SU-DHL-6 (cell line): ENCODE measurements around the gene EN2.

ENCODE experiments used
- H2AFZ ChIP-seq: fragments of 200-600 bp; sonication (generic); 2 replicates; pipeline ENCODE4 v1.6.1; 2014; ENCODE audit warnings: low read depth, mild to moderate bottlenecking, moderate library complexity, mixed read lengths, antibody characterized with exemption, low read length; ENCODE audit not compliant: severe bottlenecking
- H3F3A ChIP-seq: fragments of 200-600 bp; shearing (Covaris generic); 2 replicates; pipeline ENCODE4 v1.6.0; 2016; ENCODE audit warnings: antibody characterized with exemption, mild to moderate bottlenecking; ENCODE audit not compliant: insufficient read depth
- H3K27ac ChIP-seq: fragments of 200-600 bp; sonication (generic); 2 replicates; pipeline ENCODE4 v1.5.1; 2016; ENCODE audit warnings: low read depth, mild to moderate bottlenecking, low read length, moderate library complexity, mixed read lengths
- H3K27me3 ChIP-seq: fragments of 200-600 bp; sonication (generic), shearing (Covaris generic); 2 replicates; pipeline ENCODE4 v1.6.0; 2014; ENCODE audit warnings: mild to moderate bottlenecking, low read length
- H3K36me3 ChIP-seq: fragments of 200-600 bp; sonication (generic); 2 replicates; pipeline ENCODE4 v1.6.1; 2014; ENCODE audit warnings: mild to moderate bottlenecking, low read length, mixed read lengths
- H3K4me2 ChIP-seq: fragments of 300-600, 200-600 bp; shearing (Covaris generic), sonication (generic); 2 replicates; pipeline ENCODE4 v1.6.0; 2014; ENCODE audit warnings: low read length, low read depth, mild to moderate bottlenecking; ENCODE audit not compliant: poor library complexity, severe bottlenecking
- H3K4me3 ChIP-seq: fragments of 200-600 bp; sonication (generic); 2 replicates; pipeline ENCODE4 v1.5.1; 2014; ENCODE audit warnings: antibody characterized with exemption, low read length, mild to moderate bottlenecking, mixed read lengths; ENCODE audit not compliant: insufficient read depth, poor library complexity, severe bottlenecking
- H3K79me2 ChIP-seq: fragments of 200-600 bp; sonication (generic); 2 replicates; pipeline ENCODE4 v1.6.1; 2014; ENCODE audit warnings: mild to moderate bottlenecking, low read length, moderate library complexity; ENCODE audit not compliant: insufficient read depth
- H3K9ac ChIP-seq: fragments of 200-600 bp; sonication (generic); 2 replicates; pipeline ENCODE4 v1.7.0; 2014; ENCODE audit warnings: mild to moderate bottlenecking, low read length
- H3K9me2 ChIP-seq: fragments of 200-600 bp; sonication (generic); replicated peaks from 2 replicates; pipeline ENCODE4 v1.6.1; 2014; ENCODE audit warnings: low read length; ENCODE audit not compliant: insufficient read depth
- H3K9me3 ChIP-seq: fragments of 200-600 bp; sonication (generic); 2 replicates; pipeline ENCODE4 v1.6.1; 2014; ENCODE audit warnings: low read length, mixed read lengths; ENCODE audit not compliant: insufficient read depth
- H4K20me1 ChIP-seq: fragments of 200-600 bp; sonication (generic); 2 replicates; pipeline ENCODE4 v1.6.1; 2014; ENCODE audit warnings: low read depth, mild to moderate bottlenecking, antibody characterized with exemption, low read length, moderate library complexity, mixed read lengths
- CTCF ChIP-seq: fragments of 200-600 bp; sonication (generic); IDR thresholded peaks from one replicate; pipeline ENCODE4 v1.5.1; 2017; ENCODE audit warnings: antibody characterized with exemption, mild to moderate bottlenecking, low read length, moderate library complexity; ENCODE audit not compliant: insufficient read depth, poor library complexity, severe bottlenecking
- EZH2phosphoT487 ChIP-seq: fragments of 200-600 bp; sonication (generic), shearing (Covaris generic); conservative IDR thresholded peaks from 2 replicates; pipeline ENCODE4 v1.6.1; 2018; ENCODE audit warnings: mild to moderate bottlenecking, antibody characterized with exemption, low read length, moderate library complexity, mixed read lengths

Gene EN2

GRCh38 chr7:155418941-155419755 lies 38.8 kb upstream of the EN2 start:
- Histone ChIP-seq H3F3A (no peaks in the 10 kb centered on the region), H3K79me2 (no peaks in the 10 kb centered on the region), H4K20me1 (no peaks in the 10 kb centered on the region), H3K27me3 (no peaks in the 10 kb centered on the region), H3K4me2 (no peak overlapping the region), H3K36me3 (no peaks in the 10 kb centered on the region), H3K9me3 (no peaks in the 10 kb centered on the region), H3K4me3 (no peak overlapping the region), H3K27ac (no peak overlapping the region), H2AFZ (no peak overlapping the region), H3K9ac (no peak overlapping the region), H3K9me2 (no peaks in the 10 kb centered on the region)
- no peak for TF ChIP-seq EZH2phosphoT487
- no peak for TF ChIP-seq CTCF

GRCh38 chr7:155420116-155420515 lies 37.8 kb upstream of the EN2 start:
- Histone ChIP-seq H3K4me2 (no peak overlapping the region), H3K79me2 (no peaks in the 10 kb centered on the region), H3K9me2 (no peaks in the 10 kb centered on the region), H3K27me3 (no peaks in the 10 kb centered on the region), H2AFZ (no peak overlapping the region), H3K9me3 (no peaks in the 10 kb centered on the region), H4K20me1 (no peaks in the 10 kb centered on the region), H3K36me3 (no peaks in the 10 kb centered on the region), H3F3A (no peaks in the 10 kb centered on the region), H3K4me3 (no peak overlapping the region), H3K9ac (no peak overlapping the region), H3K27ac (no peak overlapping the region)
- TF ChIP-seq EZH2phosphoT487 (no peak), CTCF (no peak)

GRCh38 chr7:155422151-155422550 lies 35.8 kb upstream of the EN2 start:
- no peaks in the 10 kb centered on the region for H4K20me1 ChIP-seq
- no peak overlapping the region for H3K4me2 ChIP-seq
- no peaks in the 10 kb centered on the region for H3K27me3 ChIP-seq
- H3F3A ChIP-seq = no peaks in the 10 kb centered on the region
- no peaks in the 10 kb centered on the region for H3K9me3 ChIP-seq
- no peaks in the 10 kb centered on the region for H3K36me3 ChIP-seq
- TF ChIP-seq CTCF = no peak
- no peak for TF ChIP-seq EZH2phosphoT487
- H3K9me2 ChIP-seq = no peaks in the 10 kb centered on the region
- H2AFZ ChIP-seq = no peak overlapping the region
- no peak overlapping the region for H3K9ac ChIP-seq
- no peaks in the 10 kb centered on the region for H3K79me2 ChIP-seq
- H3K27ac ChIP-seq = no peak overlapping the region
- no peak overlapping the region for H3K4me3 ChIP-seq
